Measurements from ENCODE around the gene PRR3. TPM values are rescaled to one million over a fixed set of nuclear protein-coding genes. Genes with fewer than 3 reads are reported as not detected.

Gene PRR3
- total RNA-seq, 1 donor = 6.0 TPM

DNA sequence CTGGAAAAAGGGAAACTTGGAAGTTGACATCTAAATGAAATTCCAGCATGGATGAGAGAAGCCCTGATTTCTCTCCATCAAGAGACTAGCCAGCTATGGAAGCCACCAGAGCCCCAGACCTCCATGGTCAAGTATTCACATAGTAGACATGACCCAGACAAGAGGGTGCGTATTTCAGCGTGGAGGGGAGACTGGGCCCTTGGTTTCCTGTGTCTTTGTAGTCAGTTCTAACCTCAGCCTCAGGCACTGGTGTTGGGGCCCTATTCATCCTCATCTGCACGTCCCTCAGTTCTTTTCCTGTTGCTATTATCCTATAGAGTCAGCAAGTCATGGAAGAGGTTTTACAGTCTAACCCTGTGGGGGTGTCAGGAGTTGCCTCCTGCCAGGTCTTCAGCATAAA lies 13.3 kb upstream of the PRR3 start:
- no peak overlapping the region for H3K4me3 ChIP-seq (ENCODE audit: low read depth, low read length)
- TF ChIP-seq, protein P1, sequence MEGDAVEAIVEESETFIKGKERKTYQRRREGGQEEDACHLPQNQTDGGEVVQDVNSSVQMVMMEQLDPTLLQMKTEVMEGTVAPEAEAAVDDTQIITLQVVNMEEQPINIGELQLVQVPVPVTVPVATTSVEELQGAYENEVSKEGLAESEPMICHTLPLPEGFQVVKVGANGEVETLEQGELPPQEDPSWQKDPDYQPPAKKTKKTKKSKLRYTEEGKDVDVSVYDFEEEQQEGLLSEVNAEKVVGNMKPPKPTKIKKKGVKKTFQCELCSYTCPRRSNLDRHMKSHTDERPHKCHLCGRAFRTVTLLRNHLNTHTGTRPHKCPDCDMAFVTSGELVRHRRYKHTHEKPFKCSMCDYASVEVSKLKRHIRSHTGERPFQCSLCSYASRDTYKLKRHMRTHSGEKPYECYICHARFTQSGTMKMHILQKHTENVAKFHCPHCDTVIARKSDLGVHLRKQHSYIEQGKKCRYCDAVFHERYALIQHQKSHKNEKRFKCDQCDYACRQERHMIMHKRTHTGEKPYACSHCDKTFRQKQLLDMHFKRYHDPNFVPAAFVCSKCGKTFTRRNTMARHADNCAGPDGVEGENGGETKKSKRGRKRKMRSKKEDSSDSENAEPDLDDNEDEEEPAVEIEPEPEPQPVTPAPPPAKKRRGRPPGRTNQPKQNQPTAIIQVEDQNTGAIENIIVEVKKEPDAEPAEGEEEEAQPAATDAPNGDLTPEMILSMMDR (IDR thresholded peaks at IDR 0.05; ENCODE audit: insufficient read depth, low read depth, low read length) = no peak
- DNase-seq (ENCODE audit: low read depth) = no peak

- TF ChIP-seq, protein P1 (IDR thresholded peaks at IDR 0.05; ENCODE audit: insufficient read depth, low read depth, low read length) = peak; percentile 85
- DNase-seq (ENCODE audit: low read depth) = peak; percentile 71
- H3K4me3 ChIP-seq (ENCODE audit: low read depth, low read length) = no peak overlapping the region
These were observed 12.3 kb upstream of the PRR3 start for GRCh38 chr6:30544666-30545272.

DNA sequence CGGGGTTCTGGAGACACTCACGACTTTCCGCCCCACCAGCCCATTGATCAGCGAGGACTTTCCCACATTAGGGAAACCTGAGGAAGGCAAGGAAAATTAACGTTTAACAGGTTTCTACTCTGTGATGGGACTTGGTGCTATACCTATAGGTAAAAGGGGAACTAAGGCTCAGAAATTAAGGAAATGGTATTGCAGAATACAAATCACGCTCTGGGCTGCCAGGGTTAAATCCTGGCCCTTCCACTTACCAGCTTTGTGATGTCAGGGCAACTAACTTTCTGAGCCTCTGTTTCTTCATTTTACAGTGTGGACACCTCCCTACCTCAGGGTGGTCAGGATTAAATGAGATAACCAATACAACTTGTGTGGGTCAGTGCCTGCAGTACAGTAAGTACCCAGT lies 9.6 kb upstream of the PRR3 start:
- no peak for DNase-seq (ENCODE audit: low read depth)
- TF ChIP-seq, protein P1 (IDR thresholded peaks at IDR 0.05; ENCODE audit: insufficient read depth, low read depth, low read length) = no peak
- no peak overlapping the region for H3K4me3 ChIP-seq (ENCODE audit: low read depth, low read length)

DNA sequence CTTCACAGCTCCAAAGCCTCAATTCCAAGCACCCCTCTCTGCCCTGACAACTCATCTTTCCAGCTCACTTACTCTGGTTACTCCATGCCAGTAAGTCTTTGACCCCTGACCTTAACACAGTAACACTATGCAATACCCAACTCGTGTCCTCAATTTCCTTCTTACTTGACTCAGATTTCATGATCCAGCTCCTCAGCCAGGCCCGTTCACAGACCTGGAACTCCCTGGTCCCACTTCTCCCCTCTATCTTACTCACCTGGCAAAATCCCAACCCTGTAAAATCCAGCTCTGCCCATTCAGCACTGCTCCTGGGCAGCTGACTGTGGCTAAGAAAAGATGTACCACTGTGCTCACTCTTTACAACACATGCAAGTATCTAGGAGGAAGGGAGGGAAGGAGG lies 8.7 kb upstream of the PRR3 start:
- H3K4me3 ChIP-seq (ENCODE audit: low read depth, low read length) = no peak overlapping the region
- TF ChIP-seq, protein P1 (IDR thresholded peaks at IDR 0.05; ENCODE audit: insufficient read depth, low read depth, low read length) = no peak
- DNase-seq (ENCODE audit: low read depth) = peak; percentile 19

GRCh38 chr6:30554404-30554803 lies 2.7 kb upstream of the PRR3 start:
- no peak for DNase-seq (ENCODE audit: low read depth)
- peak overlapping the region; percentile 100 for H3K4me3 ChIP-seq (ENCODE audit: low read depth, low read length)
- TF ChIP-seq, protein P1 (IDR thresholded peaks at IDR 0.05; ENCODE audit: insufficient read depth, low read depth, low read length) = no peak

GRCh38 chr6:30554962-30555815 lies 1.9 kb upstream of the PRR3 start:
- DNase-seq (ENCODE audit: low read depth) = peak; percentile 51
- TF ChIP-seq, protein P1 (IDR thresholded peaks at IDR 0.05; ENCODE audit: insufficient read depth, low read depth, low read length) = no peak

More at GRCh38 chr6:30554962-30555815, 1.9 kb upstream of the PRR3 start:
- H3K4me3 ChIP-seq (ENCODE audit: low read depth, low read length) = peak overlapping the region; percentile 100

Data from fibroblast of villous mesenchyme (primary cell).